ENCODE data around the gene MRPL19.

GRCh38 chr2:75676464-75676863 lies 29.9 kb downstream of the MRPL19 start:
- TF ChIP-seq CTCF (conservative IDR thresholded peaks at IDR 0.05; ENCODE audit: low read depth in 2 of 2), result no peak
- TF ChIP-seq EZH2 (IDR thresholded peaks at IDR 0.05; ENCODE audit: low read depth, unreplicated experiment), result no peak

All from GM23338 (cell line).